NCI-H510A treated with DMSO at 0.1 percent for 48 hours (cell line): ENCODE data around the gene NTF3.

Source experiments
- DNase-seq: peaks from one replicate; lab custom pipeline; 2025; lab: John Stamatoyannopoulos, UW

Gene NTF3

GRCh38 chr12:5487948-5488625 lies 56.2 kb downstream of the NTF3 start:
- DNase-seq, result no peak

- DNase-seq, result no peak
Measured at GRCh38 chr12:5488626-5488955, 56.7 kb downstream of the NTF3 start.

- DNase-seq, result no peak
Measured at GRCh38 chr12:5489017-5489416, 57.1 kb downstream of the NTF3 start.

- no peak for DNase-seq
Measured at GRCh38 chr12:5489760-5490406, 58.0 kb downstream of the NTF3 start.

GRCh38 chr12:5492562-5492961 lies 60.7 kb downstream of the NTF3 start:
- no peak for DNase-seq

GRCh38 chr12:5493018-5493417 lies 61.1 kb downstream of the NTF3 start:
- DNase-seq, result no peak

- no peak for DNase-seq
Measured at GRCh38 chr12:5494343-5494742, 62.4 kb downstream of the NTF3 start.

- no peak for DNase-seq
Measured at GRCh38 chr12:5497329-5498053, 65.6 kb downstream of the NTF3 start.

- no peak for DNase-seq
Measured at GRCh38 chr12:5498076-5498475, 66.2 kb downstream of the NTF3 start.

- no peak for DNase-seq
Measured at GRCh38 chr12:5498806-5499205, 66.9 kb downstream of the NTF3 start.

GRCh38 chr12:5499566-5500330 lies 67.8 kb downstream of the NTF3 start:
- DNase-seq, result no peak

- DNase-seq, result no peak
Measured at GRCh38 chr12:5500331-5500659, 68.4 kb downstream of the NTF3 start.

GRCh38 chr12:5503774-5504173 lies 71.9 kb downstream of the NTF3 start:
- no peak for DNase-seq

GRCh38 chr12:5505116-5505515 lies 73.2 kb downstream of the NTF3 start:
- DNase-seq, result no peak

- DNase-seq, result no peak
Measured at GRCh38 chr12:5505751-5506150, 73.8 kb downstream of the NTF3 start.

- no peak for DNase-seq
Measured at GRCh38 chr12:5506295-5506694, 74.4 kb downstream of the NTF3 start.

- DNase-seq, result no peak
Measured at GRCh38 chr12:5506821-5507231, 74.9 kb downstream of the NTF3 start.

- DNase-seq, result no peak
Measured at GRCh38 chr12:5507401-5507935, 75.6 kb downstream of the NTF3 start.

- no peak for DNase-seq
Measured at GRCh38 chr12:5507944-5508343, 76.0 kb downstream of the NTF3 start.

GRCh38 chr12:5509102-5509501 lies 77.2 kb downstream of the NTF3 start:
- no peak for DNase-seq

- DNase-seq, result no peak
Measured at GRCh38 chr12:5509557-5509956, 77.6 kb downstream of the NTF3 start.

- DNase-seq, result no peak
Measured at GRCh38 chr12:5510251-5510805, 78.4 kb downstream of the NTF3 start.
